ENCODE data around the gene PRPS1L1.

- TF ChIP-seq CTCF (IDR thresholded peaks at IDR 0.05; ENCODE audit: low read depth, low read length, poor library complexity, severe bottlenecking) (no peak), EZH2phosphoT487 (IDR thresholded peaks at IDR 0.05; ENCODE audit: borderline replicate concordance, low read length) (no peak)
These were observed 3.1 kb upstream of the PRPS1L1 start for GRCh38 chr7:18030758-18031157.
